H9 (cell line): ENCODE measurements around the gene CTIF. TPM values are rescaled to one million over a fixed set of nuclear protein-coding genes. Genes with fewer than 3 reads are reported as not detected.

Experiments used
- DNase-seq: peaks from one replicate; pipeline ENCODE4 v3.0.0-alpha.2; 2017
- H2AFZ ChIP-seq: one replicate; pipeline ENCODE4 v1.6.1; 2013; ENCODE audit warnings: mild to moderate bottlenecking, low read length, control low read depth, moderate library complexity
- H2AK5ac ChIP-seq: 2 replicates; pipeline ENCODE4 v1.6.1; 2013; ENCODE audit warnings: low read length, control low read depth, mixed read lengths; ENCODE audit not compliant: insufficient read length
- H2BK120ac ChIP-seq: one replicate; pipeline ENCODE4 v1.6.1; 2013; ENCODE audit warnings: low read depth, mild to moderate bottlenecking, low read length, control low read depth, inconsistent platforms; ENCODE audit not compliant: poor library complexity, severe bottlenecking
- H2BK12ac ChIP-seq: 2 replicates; pipeline ENCODE4 v1.6.1; 2013; ENCODE audit warnings: low read length, control low read depth, mixed read lengths, low read depth; ENCODE audit not compliant: insufficient read length
- H2BK15ac ChIP-seq: 2 replicates; pipeline ENCODE4 v1.6.1; 2013; ENCODE audit warnings: low read depth, low read length, control low read depth
- H2BK20ac ChIP-seq: one replicate; pipeline ENCODE4 v1.6.1; 2013; ENCODE audit warnings: low read depth, mild to moderate bottlenecking, low read length, control low read depth, inconsistent platforms; ENCODE audit not compliant: poor library complexity, severe bottlenecking
- H2BK5ac ChIP-seq: 2 replicates; pipeline ENCODE4 v1.6.1; 2013; ENCODE audit warnings: low read length, control low read depth, mixed read lengths; ENCODE audit not compliant: insufficient read length
- H3K14ac ChIP-seq: 2 replicates; pipeline ENCODE4 v1.6.1; 2013; ENCODE audit warnings: low read length, control low read depth; ENCODE audit not compliant: insufficient read depth
- H3K18ac ChIP-seq: 2 replicates; pipeline ENCODE4 v1.6.1; 2013; ENCODE audit warnings: low read depth, mild to moderate bottlenecking, mixed read lengths, low read length, control low read depth; ENCODE audit not compliant: insufficient read length
- H3K23ac ChIP-seq: 2 replicates; pipeline ENCODE4 v1.6.1; 2013; ENCODE audit warnings: low read length, control low read depth, mixed read lengths, low read depth; ENCODE audit not compliant: insufficient read length
- H3K23me2 ChIP-seq: 2 replicates; pipeline ENCODE4 v1.6.1; 2013; ENCODE audit warnings: low read depth, mild to moderate bottlenecking, mixed read lengths, low read length, control low read depth; ENCODE audit not compliant: insufficient read length, poor library complexity, severe bottlenecking
- H3K27ac ChIP-seq: 2 replicates; pipeline ENCODE4 v1.5.1; 2013; ENCODE audit warnings: low read length, control low read depth, mixed read lengths, low read depth; ENCODE audit not compliant: insufficient read length
- H3K27me3 ChIP-seq: 2 replicates; pipeline ENCODE4 v1.6.1; 2013; ENCODE audit warnings: low read length, control low read depth, inconsistent platforms; ENCODE audit not compliant: insufficient read depth
- H3K4ac ChIP-seq: 2 replicates; pipeline ENCODE4 v1.6.1; 2013; ENCODE audit warnings: low read depth, mild to moderate bottlenecking, control low read depth, inconsistent platforms, low read length, moderate library complexity
- H3K4me1 ChIP-seq: 2 replicates; pipeline ENCODE4 v1.6.1; 2013; ENCODE audit warnings: low read length, control low read depth, inconsistent platforms; ENCODE audit not compliant: insufficient read depth
- H3K4me2 ChIP-seq: 2 replicates; pipeline ENCODE4 v1.6.1; 2013; ENCODE audit warnings: low read length, control low read depth, mixed read lengths; ENCODE audit not compliant: insufficient read length, insufficient read depth
- H3K56ac ChIP-seq: 2 replicates; pipeline ENCODE4 v1.6.1; 2013; ENCODE audit warnings: low read depth, mild to moderate bottlenecking, mixed read lengths, low read length, control low read depth; ENCODE audit not compliant: insufficient read length
- H3K79me1 ChIP-seq: 2 replicates; pipeline ENCODE4 v1.6.1; 2013; ENCODE audit warnings: low read depth, mild to moderate bottlenecking, moderate library complexity, low read length, control low read depth, inconsistent platforms; ENCODE audit not compliant: insufficient read depth, poor library complexity, severe bottlenecking
- H3K79me2 ChIP-seq: 2 replicates; pipeline ENCODE4 v1.6.1; 2013; ENCODE audit warnings: low read length, control low read depth, inconsistent platforms; ENCODE audit not compliant: insufficient read depth
- H3K9ac ChIP-seq: 2 replicates; pipeline ENCODE4 v1.6.1; 2013; ENCODE audit warnings: low read length, control low read depth, mixed read lengths; ENCODE audit not compliant: insufficient read length; ENCODE audit errors: extremely low read depth
- H3K9me3 ChIP-seq: one replicate; pipeline ENCODE4 v1.6.1; 2013; ENCODE audit warnings: low read depth, low read length, inconsistent platforms; ENCODE audit not compliant: control insufficient read depth
- H3T11ph ChIP-seq: one replicate; pipeline ENCODE4 v1.6.1; 2013; ENCODE audit warnings: mild to moderate bottlenecking, low read length, control low read depth, inconsistent platforms
- H4K20me1 ChIP-seq: one replicate; pipeline ENCODE4 v1.6.1; 2013; ENCODE audit not compliant: control insufficient read depth, insufficient read length, insufficient read depth
- H4K5ac ChIP-seq: 2 replicates; pipeline ENCODE4 v1.6.1; 2013; ENCODE audit warnings: low read depth, mild to moderate bottlenecking, mixed read lengths, low read length, control low read depth; ENCODE audit not compliant: insufficient read length
- H4K8ac ChIP-seq: replicated peaks from 2 replicates; pipeline ENCODE4 v1.6.1; 2013; ENCODE audit warnings: low read length, control low read depth, mixed read lengths, low read depth; ENCODE audit not compliant: insufficient read length
- H4K91ac ChIP-seq: 2 replicates; pipeline ENCODE4 v1.6.1; 2013; ENCODE audit warnings: low read depth, mild to moderate bottlenecking, moderate library complexity, mixed read lengths, low read length, control low read depth; ENCODE audit not compliant: insufficient read length
- H3K27ac Mint-ChIP-seq, 3 experiments: 2 replicates in 2 of 3; 3 replicates in 1 of 3; pipeline ENCODE4 v1.8.0; 2020 to 2021; ENCODE audit warnings: mixed read lengths in 3 of 3, mild to moderate bottlenecking in 1 of 3, moderate library complexity in 1 of 3
- H3K27me3 Mint-ChIP-seq: 2 replicates; pipeline ENCODE4 v1.8.0; 2021; ENCODE audit warnings: low read depth, mild to moderate bottlenecking, moderate library complexity, mixed read lengths
- H3K36me3 Mint-ChIP-seq, 3 experiments: 2 replicates in 2 of 3; 3 replicates in 1 of 3; pipeline ENCODE4 v1.8.0; 2020 to 2021; ENCODE audit warnings: low read depth in 3 of 3, mixed read lengths in 3 of 3; ENCODE audit not compliant: insufficient read depth in 1 of 3
- H3K4me1 Mint-ChIP-seq, 2 experiments: 2 replicates each; pipeline ENCODE4 v1.8.0; 2020; ENCODE audit warnings: mixed read lengths in 2 of 2
- H3K4me3 Mint-ChIP-seq, 2 experiments: 2 replicates in 1 of 2; 3 replicates in 1 of 2; pipeline ENCODE4 v1.8.0; 2020 to 2021; ENCODE audit warnings: mild to moderate bottlenecking in 2 of 2, mixed read lengths in 2 of 2, moderate library complexity in 1 of 2
- H3K9me3 Mint-ChIP-seq, 2 experiments: 2 replicates in 1 of 2; 3 replicates in 1 of 2; pipeline ENCODE4 v1.8.0; 2020; ENCODE audit warnings: mild to moderate bottlenecking in 2 of 2, mixed read lengths in 2 of 2, moderate library complexity in 1 of 2
- WGBS: extraction: QIAGEN DNeasy Blood & Tissue Kit; methylation state at CpG from one replicate; pipeline ENCODE4 v1.1.7; 2013; ENCODE audit warnings: missing lambda C conversion rate, low lambda C conversion rate, mixed read lengths; ENCODE audit not compliant: insufficient read length; ENCODE audit errors: extremely low coverage; 5-methylcytosine and 5-hydroxymethylcytosine counted together
- total RNA-seq: library from RNA; stranded (reverse); gene quantifications from 2 replicates; pipeline ENCODE4 v1.2.1, GENCODE V29; 2021
- TF ChIP-seq, protein P1 (sequence below): fragments of 200-600 bp; sonication (generic); conservative IDR thresholded peaks from 3 replicates; pipeline ENCODE4 v1.8.0; 2021; ENCODE audit warnings: antibody characterized with exemption, mild to moderate bottlenecking

CTIF gene
- total RNA-seq, 1 experiment from 2014 or later: 15.8 TPM

DNA sequence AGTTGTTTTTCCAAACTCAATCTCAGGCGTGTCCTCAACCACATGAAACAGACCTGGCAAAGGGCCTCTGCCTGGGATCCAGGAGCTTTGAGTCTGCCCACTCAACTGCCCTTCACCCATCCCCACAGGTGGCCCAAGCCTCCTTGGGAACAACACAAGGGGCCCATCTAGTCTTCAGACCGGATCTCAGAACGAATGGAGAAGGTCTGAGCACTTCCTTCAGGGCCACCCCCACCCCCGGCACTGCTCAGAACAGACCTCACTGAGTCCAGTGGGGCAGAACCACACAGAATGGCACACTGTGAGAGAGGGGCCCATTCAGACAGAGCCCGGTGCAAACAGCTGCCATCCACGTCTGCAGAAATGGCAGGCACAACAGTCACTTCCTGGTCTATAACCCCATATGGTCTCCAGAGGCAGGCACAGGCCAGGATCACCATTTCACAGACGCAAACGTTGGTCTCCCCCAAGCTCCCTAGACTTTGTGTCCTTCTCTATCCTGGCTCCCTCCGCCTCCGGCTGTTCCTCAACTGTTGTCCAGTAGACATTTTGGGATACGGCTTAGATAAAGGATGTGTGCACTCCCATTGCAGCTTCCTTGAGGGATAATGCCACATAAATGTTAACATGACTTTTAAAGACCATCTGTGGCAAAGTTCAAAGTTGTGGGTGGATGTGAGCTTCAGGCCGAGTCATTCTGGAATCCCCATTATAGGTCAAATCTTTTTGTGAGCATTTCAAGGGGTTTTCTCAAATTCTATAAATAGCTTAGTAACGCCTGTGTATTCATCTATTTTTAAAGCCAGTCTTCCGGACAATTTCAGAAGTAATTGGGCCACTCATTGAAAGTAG is 262.3 kb downstream of the CTIF start:
- Histone ChIP-seq H3K4me2 (no peak overlapping the region), H3K27ac (no peak overlapping the region), H2AK5ac (no peak overlapping the region), H3K18ac (no peak overlapping the region), H3K4me1 (no peaks in the 10 kb centered on the region), H3K56ac (no peak overlapping the region), H3K9me3 (no peaks in the 10 kb centered on the region), H2BK5ac (no peak overlapping the region), H4K8ac (no peak overlapping the region), H3K23ac (no peak overlapping the region), H3K79me1 (no peaks in the 10 kb centered on the region), H3K23me2 (no peaks in the 10 kb centered on the region), H3K9ac (no peak overlapping the region), H2AFZ (no peak overlapping the region), H3K79me2 (no peaks in the 10 kb centered on the region), H3K14ac (no peak overlapping the region; the same call in 1 of the 2 replicates), H2BK12ac (no peak overlapping the region), H2BK120ac (no peak overlapping the region), H4K91ac (no peak overlapping the region), H2BK15ac (no peak overlapping the region), H3K27me3 (no peaks in the 10 kb centered on the region), H3K4ac (no peak overlapping the region), H2BK20ac (no peak overlapping the region), H4K20me1 (no peaks in the 10 kb centered on the region), H4K5ac (no peak overlapping the region), H3T11ph (no peak overlapping the region)
- no peaks in the 10 kb centered on the region for H3K9me3 Mint-ChIP-seq
- H3K27ac Mint-ChIP-seq: no peak overlapping the region
- H3K27me3 Mint-ChIP-seq: no peaks in the 10 kb centered on the region
- peaks cover 0 to 5% of the 10 kb centered on the region in 2 experiments; a peak in 1 of 4 replicates for H3K4me1 Mint-ChIP-seq
- DNase-seq: peak; percentile 11
- no CpG with 5 or more reads among the region's 14 CpGs for WGBS
- TF ChIP-seq, protein P1, sequence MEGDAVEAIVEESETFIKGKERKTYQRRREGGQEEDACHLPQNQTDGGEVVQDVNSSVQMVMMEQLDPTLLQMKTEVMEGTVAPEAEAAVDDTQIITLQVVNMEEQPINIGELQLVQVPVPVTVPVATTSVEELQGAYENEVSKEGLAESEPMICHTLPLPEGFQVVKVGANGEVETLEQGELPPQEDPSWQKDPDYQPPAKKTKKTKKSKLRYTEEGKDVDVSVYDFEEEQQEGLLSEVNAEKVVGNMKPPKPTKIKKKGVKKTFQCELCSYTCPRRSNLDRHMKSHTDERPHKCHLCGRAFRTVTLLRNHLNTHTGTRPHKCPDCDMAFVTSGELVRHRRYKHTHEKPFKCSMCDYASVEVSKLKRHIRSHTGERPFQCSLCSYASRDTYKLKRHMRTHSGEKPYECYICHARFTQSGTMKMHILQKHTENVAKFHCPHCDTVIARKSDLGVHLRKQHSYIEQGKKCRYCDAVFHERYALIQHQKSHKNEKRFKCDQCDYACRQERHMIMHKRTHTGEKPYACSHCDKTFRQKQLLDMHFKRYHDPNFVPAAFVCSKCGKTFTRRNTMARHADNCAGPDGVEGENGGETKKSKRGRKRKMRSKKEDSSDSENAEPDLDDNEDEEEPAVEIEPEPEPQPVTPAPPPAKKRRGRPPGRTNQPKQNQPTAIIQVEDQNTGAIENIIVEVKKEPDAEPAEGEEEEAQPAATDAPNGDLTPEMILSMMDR: no peak
- H3K4me3 Mint-ChIP-seq: no peak overlapping the region
- peaks cover 0 to 4% (median 2%) of the 10 kb centered on the region in 3 experiments; a peak in 3 of 7 replicates for H3K36me3 Mint-ChIP-seq
